ENCODE data around the gene SERPINC1.
"Not testable (repeated sequence)": the region's sequence is repeated elsewhere in the genome, so short reads cannot be mapped to it uniquely, and the experiment has no call there.

SERPINC1 gene

GRCh38 chr1:173863224-173864161, 53.6 kb downstream of the SERPINC1 start:
- no peak for DNase-seq (ENCODE audit: low read depth in 2 of 2, low spot score in 1 of 2)

GRCh38 chr1:173862769-173863223, 54.3 kb downstream of the SERPINC1 start:
- no peak for DNase-seq (ENCODE audit: low read depth in 2 of 2, low spot score in 1 of 2)

GRCh38 chr1:173862146-173862768, 54.9 kb downstream of the SERPINC1 start:
- not testable (repeated sequence) for DNase-seq (ENCODE audit: low read depth in 2 of 2, low spot score in 1 of 2)

- no peak for DNase-seq (ENCODE audit: low read depth in 2 of 2, low spot score in 1 of 2)
Observed at GRCh38 chr1:173861731-173862145, 55.4 kb downstream of the SERPINC1 start.

GRCh38 chr1:173860065-173860464, 57.1 kb downstream of the SERPINC1 start:
- DNase-seq (ENCODE audit: low read depth in 2 of 2, low spot score in 1 of 2), result no peak

- DNase-seq (ENCODE audit: low read depth in 2 of 2, low spot score in 1 of 2), result not testable (repeated sequence)
Observed at GRCh38 chr1:173859547-173859946, 57.6 kb downstream of the SERPINC1 start.

- DNase-seq (ENCODE audit: low read depth in 2 of 2, low spot score in 1 of 2), result no peak
Observed at GRCh38 chr1:173857363-173857917, 59.7 kb downstream of the SERPINC1 start.

GRCh38 chr1:173856903-173857302, 60.2 kb downstream of the SERPINC1 start:
- DNase-seq (ENCODE audit: low read depth in 2 of 2, low spot score in 1 of 2), result no peak

- no peak for DNase-seq (ENCODE audit: low read depth in 2 of 2, low spot score in 1 of 2)
Observed at GRCh38 chr1:173856014-173856413, 61.1 kb downstream of the SERPINC1 start.
